Measurements from ENCODE around the gene ZSCAN5A.
"Not testable (repeated sequence)": the region's sequence is repeated elsewhere in the genome, so short reads cannot be mapped to it uniquely, and the experiment has no call there.

- not testable (repeated sequence) for TF ChIP-seq EZH2 (IDR thresholded peaks at IDR 0.05; ENCODE audit: insufficient read depth, poor library complexity, severe bottlenecking); EZH2phosphoT487 (IDR thresholded peaks at IDR 0.05; ENCODE audit: insufficient read depth, low read depth)
Observed at GRCh38 chr19:56221442-56221841, 93.2 kb downstream of the ZSCAN5A start.

Measured in GM23248 (cell line).